Esophagus squamous epithelium (tissue), 5 donors: ENCODE measurements around the gene CFAP20DC. TPM values are rescaled to one million over a fixed set of nuclear protein-coding genes. Genes with fewer than 3 reads are reported as not detected.
"Not testable (repeated sequence)": the region's sequence is repeated elsewhere in the genome, so short reads cannot be mapped to it uniquely, and the experiment has no call there.

Experiments
- DNase-seq: peaks from one replicate; lab custom pipeline; 2025; lab: John Stamatoyannopoulos, UW
- H3K27ac ChIP-seq, 4 donors: fragments of 200-600 bp; sonication (generic); one replicate each; pipeline ENCODE4 v1.5.1; 2016 to 2019; ENCODE audit warnings: mild to moderate bottlenecking in 1 of 4
- H3K27me3 ChIP-seq, 4 donors: fragments of 200-600 bp; sonication (generic); 1 replicate in 3 of 4; 2 replicates in 1 of 4; pipeline versions ENCODE4 v1.5.1 to v1.6.0; 2017 to 2021; ENCODE audit warnings: antibody characterized with exemption in 1 of 4
- H3K36me3 ChIP-seq, 3 donors: fragments of 200-600 bp; sonication (generic); one replicate each; pipeline ENCODE4 v1.5.1; 2016 to 2019
- H3K4me1 ChIP-seq, 3 donors: fragments of 200-600 bp; sonication (generic); one replicate each; pipeline ENCODE4 v1.5.1; 2017 to 2019
- H3K4me3 ChIP-seq, 4 donors: fragments of 200-600 bp; sonication (generic); 1 replicate in 3 of 4; 2 replicates in 1 of 4; pipeline ENCODE4 v1.5.1; 2016 to 2019; ENCODE audit warnings: mild to moderate bottlenecking in 2 of 4, moderate library complexity in 1 of 4
- H3K9me3 ChIP-seq, 3 donors: fragments of 200-600 bp; sonication (generic); one replicate each; pipeline ENCODE4 v1.5.1; 2016 to 2019
- POLR2A ChIP-seq, 4 donors: fragments of 450-650 bp; IDR thresholded peaks; one replicate each; pipeline ENCODE4 v1.6.1; 2017; ENCODE audit warnings: antibody characterized with exemption in 4 of 4, mild to moderate bottlenecking in 4 of 4, moderate library complexity in 3 of 4
- WGBS, 2 donors: methylation state at CpG; one replicate each; pipeline ENCODE4 v1.1.5; 2018; 5-methylcytosine and 5-hydroxymethylcytosine counted together
- intact Hi-C: fragments of 100-400 bp; cut with DNase I; formaldehyde crosslinking; loops from one replicate; pipeline ENCODE4 v1.15.0; 2022
- total RNA-seq, 4 donors: library from RNA; depleted of rRNA; stranded (reverse); fragments of >200 nt; gene quantifications; one replicate each; pipeline ENCODE4 v1.1.0, GENCODE V29; 2016
- TF ChIP-seq, protein P1 (sequence below), 6 experiments: fragments of 450-650 bp in 4 of 6; fragments of 200-600 bp in 2 of 6; sonication (generic) in 2 of 6; IDR thresholded peaks; one replicate each; pipeline ENCODE4 v1.5.1; 2016 to 2019; ENCODE audit warnings: antibody characterized with exemption in 6 of 6, mild to moderate bottlenecking in 4 of 6, moderate library complexity in 4 of 6
- donor health status: DM: yes; HTN: yes; CAD: no.

The CFAP20DC gene
- total RNA-seq, 4 donors from 2014 or later = 9.8 to 15.5 (median 10.8) TPM

DNA sequence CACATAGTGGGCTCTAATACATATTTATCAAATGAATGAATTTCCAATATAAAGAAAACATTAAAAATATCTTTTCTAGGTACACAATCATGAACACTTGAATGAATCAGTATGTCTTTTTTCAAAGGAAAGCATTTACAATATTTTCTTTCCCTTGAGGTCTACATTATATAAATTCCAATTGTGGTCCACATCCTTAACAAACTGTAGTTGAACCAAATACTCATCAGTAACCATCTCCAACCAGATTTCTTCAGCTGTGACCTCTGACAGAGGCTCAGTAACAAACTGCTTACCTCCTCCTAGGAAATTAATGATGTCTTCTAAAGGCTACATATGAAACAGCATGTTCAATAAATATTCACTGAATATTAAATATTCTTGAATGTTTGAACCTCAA lies 58.8 kb downstream of the CFAP20DC start:
- DNase-seq = no peak
- Histone ChIP-seq H3K9me3 (peaks cover 0 to 7% (median 0%) of the 10 kb centered on the region in 3 donors), H3K4me3 (no peak overlapping the region), H3K36me3 (no peaks in the 10 kb centered on the region), H3K27ac (no peak overlapping the region), H3K4me1 (peaks cover 0 to 8% (median 0%) of the 10 kb centered on the region in 3 donors), H3K27me3 (no peaks in the 10 kb centered on the region)
- TF ChIP-seq POLR2A (IDR thresholded peaks at IDR 0.05) = no peak
- TF ChIP-seq, protein P1, sequence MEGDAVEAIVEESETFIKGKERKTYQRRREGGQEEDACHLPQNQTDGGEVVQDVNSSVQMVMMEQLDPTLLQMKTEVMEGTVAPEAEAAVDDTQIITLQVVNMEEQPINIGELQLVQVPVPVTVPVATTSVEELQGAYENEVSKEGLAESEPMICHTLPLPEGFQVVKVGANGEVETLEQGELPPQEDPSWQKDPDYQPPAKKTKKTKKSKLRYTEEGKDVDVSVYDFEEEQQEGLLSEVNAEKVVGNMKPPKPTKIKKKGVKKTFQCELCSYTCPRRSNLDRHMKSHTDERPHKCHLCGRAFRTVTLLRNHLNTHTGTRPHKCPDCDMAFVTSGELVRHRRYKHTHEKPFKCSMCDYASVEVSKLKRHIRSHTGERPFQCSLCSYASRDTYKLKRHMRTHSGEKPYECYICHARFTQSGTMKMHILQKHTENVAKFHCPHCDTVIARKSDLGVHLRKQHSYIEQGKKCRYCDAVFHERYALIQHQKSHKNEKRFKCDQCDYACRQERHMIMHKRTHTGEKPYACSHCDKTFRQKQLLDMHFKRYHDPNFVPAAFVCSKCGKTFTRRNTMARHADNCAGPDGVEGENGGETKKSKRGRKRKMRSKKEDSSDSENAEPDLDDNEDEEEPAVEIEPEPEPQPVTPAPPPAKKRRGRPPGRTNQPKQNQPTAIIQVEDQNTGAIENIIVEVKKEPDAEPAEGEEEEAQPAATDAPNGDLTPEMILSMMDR (IDR thresholded peaks at IDR 0.05) = no peak
- intact Hi-C loops = no loop called here

DNA sequence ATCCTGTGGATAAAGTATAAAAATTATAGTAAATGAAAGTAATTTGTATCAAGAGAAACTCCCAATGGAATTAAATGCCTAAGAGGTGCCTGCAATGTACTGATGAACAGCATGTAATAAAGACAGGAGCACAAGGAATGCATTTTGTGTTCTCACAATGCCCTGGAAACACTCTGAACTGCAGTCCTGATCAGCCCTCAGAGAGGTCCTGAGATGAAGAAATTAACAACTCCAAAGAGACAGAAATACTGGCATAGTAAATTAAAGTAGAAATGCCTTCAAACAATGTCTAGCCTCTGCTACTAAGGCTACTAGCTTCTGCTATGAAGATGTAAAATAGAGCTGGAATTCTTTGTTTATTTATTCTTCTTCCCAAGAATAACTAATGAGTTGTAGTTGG lies 59.9 kb downstream of the CFAP20DC start:
- Histone ChIP-seq H3K36me3 (no peaks in the 10 kb centered on the region), H3K4me1 (peaks cover 0 to 7% (median 0%) of the 10 kb centered on the region in 3 donors), H3K27ac (no peak overlapping the region), H3K9me3 (peaks cover 0 to 7% (median 0%) of the 10 kb centered on the region in 3 donors), H3K27me3 (no peaks in the 10 kb centered on the region), H3K4me3 (no peak overlapping the region)
- intact Hi-C loops = no loop called here
- no peak for DNase-seq
- no peak for TF ChIP-seq POLR2A (IDR thresholded peaks at IDR 0.05)

DNA sequence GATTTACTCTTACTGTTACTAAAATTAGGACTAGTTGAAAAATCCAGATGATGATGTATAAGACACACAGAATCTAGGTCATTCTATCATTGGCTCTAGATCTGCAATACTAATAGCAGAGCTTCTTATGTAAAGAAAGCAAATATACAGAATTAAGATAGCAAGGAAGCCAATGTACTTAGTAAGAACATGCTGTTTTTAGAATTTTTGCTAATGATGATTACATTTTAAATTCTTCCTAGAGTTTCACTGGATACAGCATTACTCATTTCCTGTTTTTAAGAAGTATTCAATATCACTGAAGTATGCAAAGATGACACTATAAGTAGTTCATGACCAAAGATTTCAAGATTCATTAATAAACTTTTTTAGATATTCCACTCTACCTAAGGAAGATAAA lies 60.7 kb downstream of the CFAP20DC start:
- H3K27me3 ChIP-seq = no peaks in the 10 kb centered on the region
- H3K27ac ChIP-seq = no peak overlapping the region
- H3K4me3 ChIP-seq = no peak overlapping the region
- TF ChIP-seq POLR2A (IDR thresholded peaks at IDR 0.05) = no peak
- H3K4me1 ChIP-seq = no peaks in the 10 kb centered on the region
- DNase-seq = no peak
- intact Hi-C loops = no loop called here
- peaks cover 0 to 7% (median 0%) of the 10 kb centered on the region in 3 donors for H3K9me3 ChIP-seq
- H3K36me3 ChIP-seq = no peaks in the 10 kb centered on the region

DNA sequence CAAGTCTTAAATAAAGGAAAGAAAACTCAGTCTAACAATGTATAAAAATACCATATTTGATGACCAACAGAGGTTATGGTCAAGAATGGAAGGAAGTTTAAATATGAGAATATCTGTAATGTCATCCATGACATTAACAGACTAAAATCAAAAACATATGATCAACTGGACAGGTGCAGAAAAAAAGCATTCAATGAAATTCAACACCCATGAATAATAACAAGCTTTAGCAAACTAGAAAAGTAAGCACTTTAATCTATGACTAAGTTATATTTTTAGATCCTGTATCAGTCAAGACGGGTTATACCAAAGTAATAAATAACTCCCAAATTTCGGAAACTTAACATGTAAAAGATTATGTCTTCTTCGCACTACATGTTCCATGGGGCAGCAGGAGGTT lies 61.8 kb downstream of the CFAP20DC start:
- intact Hi-C loops = no loop called here
- WGBS, 2 donors = 77 to 86% methylated on average over 3 of the region's 3 CpGs
- Histone ChIP-seq H3K4me3 (no peak overlapping the region), H3K27ac (no peak overlapping the region), H3K27me3 (no peaks in the 10 kb centered on the region), H3K4me1 (no peaks in the 10 kb centered on the region), H3K9me3 (peaks cover 0 to 7% (median 0%) of the 10 kb centered on the region in 3 donors), H3K36me3 (no peaks in the 10 kb centered on the region)
- no peak for DNase-seq
- TF ChIP-seq, protein P1 (IDR thresholded peaks at IDR 0.05) = no peak
- no peak for TF ChIP-seq POLR2A (IDR thresholded peaks at IDR 0.05)

DNA sequence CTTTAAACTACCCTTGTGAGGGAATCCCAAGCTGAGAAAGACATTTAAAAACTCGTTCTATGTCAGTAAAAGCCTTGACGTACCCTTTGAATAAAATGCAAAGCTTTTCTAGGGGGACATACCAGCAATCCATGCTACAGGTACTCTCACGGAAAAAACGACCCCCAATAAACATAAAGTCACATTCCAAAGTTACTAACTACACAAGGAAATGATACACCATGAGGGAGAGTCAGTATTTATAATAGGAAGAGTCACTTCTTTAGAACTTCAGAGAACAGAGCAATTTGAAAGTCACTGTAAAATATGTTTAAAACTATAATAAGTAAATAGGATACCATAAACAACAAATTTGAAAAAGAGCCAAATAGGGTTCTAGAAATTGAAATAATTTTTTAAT lies 63.2 kb downstream of the CFAP20DC start:
- 79 to 81% methylated on average over 4 of the region's 4 CpGs for WGBS, 2 donors

DNA sequence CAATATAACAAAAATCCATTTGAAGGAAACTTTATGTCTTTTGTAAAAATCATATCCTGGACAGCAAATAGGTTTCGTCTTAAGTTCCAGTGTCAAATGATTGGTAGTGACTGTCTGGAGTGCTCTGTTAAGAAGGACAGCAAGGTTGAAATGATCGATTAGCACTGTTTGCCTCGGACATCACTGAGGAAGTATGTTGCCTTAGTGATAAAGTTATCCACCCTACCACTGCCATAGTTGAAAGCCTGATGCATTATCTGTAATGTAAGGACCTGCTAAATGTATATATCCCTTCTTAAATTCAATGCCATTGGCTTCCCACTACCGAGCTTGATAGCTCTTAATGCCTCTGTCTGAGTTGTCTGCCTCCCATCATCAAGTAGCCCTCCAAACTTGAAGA lies 70.0 kb downstream of the CFAP20DC start:
- Histone ChIP-seq H3K27me3 (no peaks in the 10 kb centered on the region), H3K9me3 (no peaks in the 10 kb centered on the region), H3K4me1 (no peaks in the 10 kb centered on the region), H3K4me3 (no peak overlapping the region), H3K27ac (no peak overlapping the region), H3K36me3 (no peaks in the 10 kb centered on the region)
- WGBS, 2 donors = 82 to 83% methylated on average over 4 of the region's 4 CpGs
- TF ChIP-seq, protein P1 (IDR thresholded peaks at IDR 0.05) = no peak
- no peak for TF ChIP-seq POLR2A (IDR thresholded peaks at IDR 0.05)
- intact Hi-C loops = no loop called here
- DNase-seq = no peak

More for the DNA sequence above, 63.2 kb downstream of the CFAP20DC start:
- TF ChIP-seq POLR2A (IDR thresholded peaks at IDR 0.05) = no peak
- no peak overlapping the region for H3K4me3 ChIP-seq
- DNase-seq = no peak
- H3K36me3 ChIP-seq = no peaks in the 10 kb centered on the region
- peaks cover 0 to 7% (median 0%) of the 10 kb centered on the region in 3 donors for H3K9me3 ChIP-seq
- H3K27me3 ChIP-seq = no peaks in the 10 kb centered on the region
- intact Hi-C loops = no loop called here
- H3K4me1 ChIP-seq = no peaks in the 10 kb centered on the region
- no peak overlapping the region for H3K27ac ChIP-seq

DNA sequence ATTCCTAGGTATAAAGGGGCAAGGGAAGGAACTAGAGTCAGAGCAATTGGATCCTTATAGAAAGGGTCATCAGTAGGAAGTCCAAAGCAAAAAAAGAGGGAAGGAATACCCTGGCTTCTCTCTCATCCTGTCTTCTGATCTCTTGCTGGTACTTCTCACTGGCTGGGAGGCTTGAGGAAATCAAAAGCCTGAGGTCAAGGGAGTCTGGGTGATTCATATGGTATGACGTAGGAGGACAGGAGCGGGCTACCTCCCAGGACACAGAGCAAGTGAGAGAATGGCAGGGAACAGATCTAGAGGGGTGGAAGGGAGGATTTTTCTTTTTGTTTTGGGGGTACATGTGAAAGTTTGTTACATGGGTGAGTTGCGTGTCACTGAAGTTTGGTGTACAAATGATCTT lies 76.0 kb downstream of the CFAP20DC start:
- no peak overlapping the region for H3K4me3 ChIP-seq
- no peaks in the 10 kb centered on the region for H3K4me1 ChIP-seq
- no peak overlapping the region for H3K27ac ChIP-seq
- intact Hi-C loops = no loop called here
- no peaks in the 10 kb centered on the region for H3K27me3 ChIP-seq
- no peaks in the 10 kb centered on the region for H3K36me3 ChIP-seq
- DNase-seq = no peak
- TF ChIP-seq, protein P1 (IDR thresholded peaks at IDR 0.05) = no peak
- no peak for TF ChIP-seq POLR2A (IDR thresholded peaks at IDR 0.05)
- WGBS, 2 donors = 88 to 89% methylated on average over 3 of the region's 3 CpGs
- no peaks in the 10 kb centered on the region for H3K9me3 ChIP-seq

DNA sequence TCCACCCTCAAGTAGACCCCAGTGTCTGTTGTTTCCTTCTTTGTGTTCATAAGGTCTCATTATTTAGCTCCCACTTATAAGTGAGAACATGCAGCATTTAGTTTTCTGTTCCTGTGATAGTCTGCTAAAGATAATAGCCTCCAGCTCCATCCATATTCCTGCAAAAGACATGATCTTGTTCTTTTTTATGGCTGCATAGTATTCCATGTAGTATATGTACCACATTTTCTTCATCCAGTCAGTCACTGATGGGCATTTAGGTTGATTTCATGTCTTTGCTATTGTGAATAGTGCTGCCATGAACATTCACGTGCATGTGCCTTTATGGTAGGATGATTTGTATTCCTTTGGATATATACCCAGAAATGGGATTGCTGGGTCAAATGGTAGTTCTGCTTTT lies 82.0 kb downstream of the CFAP20DC start:
- H3K27me3 ChIP-seq, H3K4me3 ChIP-seq, H3K4me1 ChIP-seq, DNase-seq, H3K36me3 ChIP-seq, intact Hi-C loops, H3K27ac ChIP-seq, H3K9me3 ChIP-seq: not testable (repeated sequence)
- 90 to 91% methylated on average over 1 of the region's 1 CpG for WGBS, 2 donors
